Astrocyte (in vitro differentiated cells and primary cell): ENCODE data around the gene ATG13.

Experiments
- EZH2 ChIP-seq: IDR thresholded peaks from 2 replicates; pipeline ENCODE4 v1.6.1; 2012; ENCODE audit warnings: mild to moderate bottlenecking, low read length, inconsistent platforms; ENCODE audit not compliant: insufficient read depth
- TF ChIP-seq, protein P1 (sequence below): IDR thresholded peaks from 2 replicates; pipeline ENCODE4 v1.5.1; 2011; ENCODE audit warnings: low read depth, mild to moderate bottlenecking, inconsistent platforms, low read length, moderate library complexity; ENCODE audit not compliant: insufficient read depth

DNA sequence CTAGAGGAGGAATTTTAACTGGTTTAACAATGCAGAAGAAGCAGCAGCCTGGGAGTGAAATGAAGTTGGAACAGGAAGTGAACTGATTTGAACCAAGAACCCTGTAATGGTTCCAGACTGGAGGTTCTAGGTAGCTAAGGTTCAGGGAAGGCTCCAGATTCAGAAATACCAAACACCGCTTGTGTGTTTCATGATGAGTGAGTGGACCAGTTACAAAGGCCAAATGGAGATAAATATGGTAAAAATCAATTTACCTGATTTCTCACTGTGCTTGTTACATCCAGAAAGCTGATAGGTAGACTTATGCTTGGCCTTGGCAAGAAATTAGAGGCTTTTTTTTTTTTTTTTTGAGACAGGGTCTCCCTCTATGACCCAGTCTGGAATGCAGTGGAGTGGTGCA, 12.9 kb downstream of the ATG13 start:
- TF ChIP-seq, protein P1, sequence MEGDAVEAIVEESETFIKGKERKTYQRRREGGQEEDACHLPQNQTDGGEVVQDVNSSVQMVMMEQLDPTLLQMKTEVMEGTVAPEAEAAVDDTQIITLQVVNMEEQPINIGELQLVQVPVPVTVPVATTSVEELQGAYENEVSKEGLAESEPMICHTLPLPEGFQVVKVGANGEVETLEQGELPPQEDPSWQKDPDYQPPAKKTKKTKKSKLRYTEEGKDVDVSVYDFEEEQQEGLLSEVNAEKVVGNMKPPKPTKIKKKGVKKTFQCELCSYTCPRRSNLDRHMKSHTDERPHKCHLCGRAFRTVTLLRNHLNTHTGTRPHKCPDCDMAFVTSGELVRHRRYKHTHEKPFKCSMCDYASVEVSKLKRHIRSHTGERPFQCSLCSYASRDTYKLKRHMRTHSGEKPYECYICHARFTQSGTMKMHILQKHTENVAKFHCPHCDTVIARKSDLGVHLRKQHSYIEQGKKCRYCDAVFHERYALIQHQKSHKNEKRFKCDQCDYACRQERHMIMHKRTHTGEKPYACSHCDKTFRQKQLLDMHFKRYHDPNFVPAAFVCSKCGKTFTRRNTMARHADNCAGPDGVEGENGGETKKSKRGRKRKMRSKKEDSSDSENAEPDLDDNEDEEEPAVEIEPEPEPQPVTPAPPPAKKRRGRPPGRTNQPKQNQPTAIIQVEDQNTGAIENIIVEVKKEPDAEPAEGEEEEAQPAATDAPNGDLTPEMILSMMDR, result no peak
- no peak for TF ChIP-seq EZH2
